Skeletal muscle tissue (tissue), 4 donors: ENCODE data around the gene EYA4. TPM values are rescaled to one million over a fixed set of nuclear protein-coding genes. Genes with fewer than 3 reads are reported as not detected.

ENCODE experiments used
- H3K27ac ChIP-seq: one replicate; pipeline ENCODE4 v1.7.0; 2013; ENCODE audit warnings: mild to moderate bottlenecking, low read depth, low read length, inconsistent platforms
- H3K27me3 ChIP-seq, 3 donors: one replicate each; pipeline ENCODE4 v1.7.0; 2013; ENCODE audit warnings: low read length in 3 of 3; ENCODE audit not compliant: control insufficient read depth in 3 of 3, insufficient read depth in 3 of 3
- H3K36me3 ChIP-seq, 3 donors: one replicate each; pipeline ENCODE4 v1.7.0; 2013; ENCODE audit warnings: low read length in 3 of 3; ENCODE audit not compliant: control insufficient read depth in 3 of 3, insufficient read depth in 3 of 3
- H3K4me1 ChIP-seq, 3 donors: one replicate each; pipeline ENCODE4 v1.7.0; 2013; ENCODE audit warnings: low read length in 3 of 3, mild to moderate bottlenecking in 3 of 3; ENCODE audit not compliant: control insufficient read depth in 3 of 3, insufficient read depth in 3 of 3
- H3K4me3 ChIP-seq, 3 donors: one replicate each; pipeline ENCODE4 v1.7.0; 2013; ENCODE audit warnings: low read length in 3 of 3
- H3K9ac ChIP-seq, 3 donors: one replicate each; pipeline ENCODE4 v1.7.0; 2013; ENCODE audit warnings: low read length in 3 of 3, mild to moderate bottlenecking in 3 of 3, moderate library complexity in 2 of 3, low read depth in 1 of 3
- H3K9me3 ChIP-seq, 3 donors: one replicate each; pipeline ENCODE4 v1.7.0; 2013; ENCODE audit warnings: low read length in 3 of 3; ENCODE audit not compliant: control insufficient read depth in 3 of 3
- total RNA-seq: library from RNA; depleted of rRNA; stranded (reverse); fragments of >200 nt; gene quantifications from one replicate; pipeline ENCODE4 v1.2.3, GENCODE V29; 2014
- donor health status: Osteomylitis.

EYA4 gene
- total RNA-seq, 1 donor from 2014 or later: 40.2 TPM

DNA sequence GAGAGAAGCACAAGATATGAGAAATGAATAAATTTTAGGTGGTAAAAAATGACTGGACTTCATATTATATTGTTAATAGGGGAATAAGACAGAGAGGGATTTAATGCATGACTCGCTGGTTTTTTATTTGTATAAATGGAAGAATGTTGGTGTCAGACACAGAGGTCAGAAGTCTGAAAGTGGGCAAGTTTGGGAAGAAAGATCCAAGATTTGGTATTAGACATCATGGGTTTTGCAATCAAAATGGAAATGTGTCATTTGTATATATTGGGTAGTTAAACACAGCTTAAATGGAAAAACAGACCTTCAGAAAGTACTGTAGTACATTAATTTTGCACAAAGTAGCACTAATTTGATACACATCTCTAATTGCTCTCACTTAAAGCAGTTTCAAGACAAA, 96.2 kb downstream of the EYA4 start:
- no peak overlapping the region for H3K27ac ChIP-seq
- no peak overlapping the region for H3K9ac ChIP-seq
- H3K9me3 ChIP-seq: no peaks in the 10 kb centered on the region
- H3K27me3 ChIP-seq: no peaks in the 10 kb centered on the region
- no peaks in the 10 kb centered on the region for H3K36me3 ChIP-seq
- no peak overlapping the region for H3K4me3 ChIP-seq
- H3K4me1 ChIP-seq: peaks cover 7 to 11% (median 7%) of the 10 kb centered on the region in 3 donors

GRCh38 chr6:133339543-133340384, 98.6 kb downstream of the EYA4 start:
- Histone ChIP-seq H3K9ac (no peak overlapping the region), H3K36me3 (no peaks in the 10 kb centered on the region), H3K27me3 (no peaks in the 10 kb centered on the region), H3K4me1 (peaks cover 0 to 10% (median 7%) of the 10 kb centered on the region in 3 donors), H3K27ac (peak overlapping the region; percentile 5), H3K9me3 (no peaks in the 10 kb centered on the region), H3K4me3 (no peak overlapping the region)

DNA sequence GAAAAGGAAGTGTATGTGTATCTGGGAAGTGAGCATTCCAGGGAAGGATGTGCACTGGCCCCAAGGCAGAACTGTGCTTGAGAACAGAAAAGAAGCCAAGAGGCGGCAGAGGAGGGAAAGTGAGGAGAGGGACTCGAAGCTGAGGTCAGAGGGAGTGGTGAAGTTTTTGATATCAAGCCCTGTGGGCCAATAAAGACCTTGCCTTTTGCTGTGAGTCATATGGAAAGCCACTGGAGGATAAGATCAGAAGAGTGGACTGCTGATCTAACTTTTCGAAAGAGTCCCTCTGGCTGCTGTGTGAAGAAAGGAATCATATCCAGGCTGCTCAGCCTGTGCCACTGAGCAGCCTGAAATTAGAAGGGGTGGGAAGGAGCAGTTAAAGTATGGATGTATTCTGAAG, 99.4 kb downstream of the EYA4 start:
- Histone ChIP-seq H3K36me3 (no peaks in the 10 kb centered on the region), H3K9me3 (no peaks in the 10 kb centered on the region), H3K27ac (no peak overlapping the region), H3K9ac (no peak overlapping the region), H3K4me1 (peaks cover 0 to 10% (median 7%) of the 10 kb centered on the region in 3 donors), H3K4me3 (no peak overlapping the region), H3K27me3 (no peaks in the 10 kb centered on the region)

GRCh38 chr6:133341607-133342158, 100.5 kb downstream of the EYA4 start:
- Histone ChIP-seq H3K4me1 (peaks cover 0 to 10% (median 7%) of the 10 kb centered on the region in 3 donors), H3K27ac (no peak overlapping the region), H3K9me3 (no peaks in the 10 kb centered on the region), H3K36me3 (no peaks in the 10 kb centered on the region), H3K27me3 (no peaks in the 10 kb centered on the region), H3K9ac (no peak overlapping the region), H3K4me3 (no peak overlapping the region)

DNA sequence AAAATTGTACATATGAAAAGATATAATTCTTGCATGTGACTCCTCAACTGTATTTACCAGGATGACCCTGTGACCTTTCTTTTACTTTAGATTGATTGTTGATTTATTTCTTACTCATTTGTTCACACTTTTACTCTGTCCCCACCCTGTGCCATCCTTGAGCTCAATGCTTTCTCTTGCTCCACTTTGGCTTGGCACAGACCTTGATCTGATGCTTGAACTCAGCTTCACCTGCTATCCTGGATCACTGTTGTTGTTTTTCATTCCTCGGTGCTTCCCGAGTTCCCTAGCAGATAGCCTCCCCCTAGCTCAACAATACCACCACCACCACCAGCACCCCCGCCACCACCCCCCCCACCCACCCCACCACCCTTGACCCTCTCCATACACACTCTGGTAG, 102.1 kb downstream of the EYA4 start:
- H3K4me1 ChIP-seq: peaks cover 0 to 10% (median 7%) of the 10 kb centered on the region in 3 donors
- no peak overlapping the region for H3K27ac ChIP-seq

DNA sequence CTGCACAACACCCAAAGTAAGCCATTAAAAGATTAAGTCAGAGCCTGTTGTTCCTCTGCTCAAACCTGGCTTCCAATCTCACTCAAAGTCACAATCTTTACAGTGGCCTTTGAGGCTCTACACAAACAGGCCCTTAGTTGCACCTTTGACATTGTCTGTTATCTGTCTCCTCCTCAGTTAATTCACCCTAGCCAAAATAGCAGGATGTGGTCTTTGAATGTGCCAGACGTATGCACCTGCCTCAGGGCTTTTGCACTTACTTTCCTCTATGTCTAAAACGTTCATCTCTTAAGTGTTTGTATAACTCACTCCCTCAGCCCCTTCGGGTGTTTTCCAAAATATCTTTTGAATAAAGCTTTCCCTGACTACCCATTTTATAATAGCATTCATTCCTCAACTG, 107.7 kb downstream of the EYA4 start:
- Histone ChIP-seq H3K36me3 (no peaks in the 10 kb centered on the region), H3K9ac (no peak overlapping the region), H3K4me3 (no peak overlapping the region), H3K9me3 (no peaks in the 10 kb centered on the region), H3K27ac (no peak overlapping the region), H3K4me1 (peaks cover 3 to 17% (median 16%) of the 10 kb centered on the region in 3 donors), H3K27me3 (no peaks in the 10 kb centered on the region)

More for the DNA sequence above, 102.1 kb downstream of the EYA4 start:
- no peaks in the 10 kb centered on the region for H3K36me3 ChIP-seq
- H3K4me3 ChIP-seq: no peak overlapping the region
- no peaks in the 10 kb centered on the region for H3K9me3 ChIP-seq
- H3K27me3 ChIP-seq: no peaks in the 10 kb centered on the region
- H3K9ac ChIP-seq: no peak overlapping the region

- Histone ChIP-seq H3K4me1 (peaks cover 3 to 17% (median 16%) of the 10 kb centered on the region in 3 donors), H3K4me3 (no peak overlapping the region), H3K27ac (no peak overlapping the region), H3K27me3 (no peaks in the 10 kb centered on the region), H3K9me3 (no peaks in the 10 kb centered on the region), H3K9ac (no peak overlapping the region), H3K36me3 (no peaks in the 10 kb centered on the region)
These were observed 109.8 kb downstream of the EYA4 start for GRCh38 chr6:133350928-133351327.

DNA sequence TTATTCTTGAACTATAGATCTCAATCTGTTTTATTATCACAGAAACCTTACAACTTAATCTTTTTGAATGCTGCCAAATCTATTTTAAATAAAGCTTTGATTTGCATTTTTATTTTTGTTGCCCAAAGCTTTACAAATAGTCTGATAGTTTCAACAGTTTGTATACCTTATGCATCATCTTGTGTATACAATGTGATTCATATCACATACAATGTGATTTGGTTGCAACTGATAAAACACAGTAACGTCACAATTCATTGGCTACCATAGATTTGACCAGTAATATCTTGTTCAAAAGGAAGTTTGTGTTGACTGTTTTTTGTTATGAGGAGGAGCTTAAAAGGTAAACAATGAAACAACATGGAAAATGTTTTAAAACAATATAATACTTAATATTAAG, 110.9 kb downstream of the EYA4 start:
- H3K4me1 ChIP-seq: peaks cover 3 to 17% (median 16%) of the 10 kb centered on the region in 3 donors
- H3K27me3 ChIP-seq: no peaks in the 10 kb centered on the region
- no peaks in the 10 kb centered on the region for H3K36me3 ChIP-seq
- H3K4me3 ChIP-seq: no peak overlapping the region
- H3K9ac ChIP-seq: no peak overlapping the region
- H3K9me3 ChIP-seq: no peaks in the 10 kb centered on the region
- H3K27ac ChIP-seq: no peak overlapping the region

GRCh38 chr6:133353061-133353460, 111.9 kb downstream of the EYA4 start:
- Histone ChIP-seq H3K4me1 (peaks cover 3 to 17% (median 16%) of the 10 kb centered on the region in 3 donors), H3K9me3 (no peaks in the 10 kb centered on the region), H3K27me3 (no peaks in the 10 kb centered on the region), H3K9ac (no peak overlapping the region), H3K27ac (no peak overlapping the region), H3K36me3 (no peaks in the 10 kb centered on the region), H3K4me3 (no peak overlapping the region)

- peaks cover 20 to 24% (median 21%) of the 10 kb centered on the region in 3 donors for H3K4me1 ChIP-seq
- H3K36me3 ChIP-seq: no peaks in the 10 kb centered on the region
- H3K9me3 ChIP-seq: no peaks in the 10 kb centered on the region
- no peak overlapping the region for H3K27ac ChIP-seq
- no peak overlapping the region for H3K9ac ChIP-seq
- no peak overlapping the region for H3K4me3 ChIP-seq
- no peaks in the 10 kb centered on the region for H3K27me3 ChIP-seq
These were observed 114.8 kb downstream of the EYA4 start for GRCh38 chr6:133355922-133356321.
